Measurements from ENCODE around the gene BEND6. TPM values are rescaled to one million over a fixed set of nuclear protein-coding genes. Genes with fewer than 3 reads are reported as not detected.
"Not testable (repeated sequence)": the region's sequence is repeated elsewhere in the genome, so short reads cannot be mapped to it uniquely, and the experiment has no call there.

Gene BEND6
- polyA plus RNA-seq, 3 donors: not detected

DNA sequence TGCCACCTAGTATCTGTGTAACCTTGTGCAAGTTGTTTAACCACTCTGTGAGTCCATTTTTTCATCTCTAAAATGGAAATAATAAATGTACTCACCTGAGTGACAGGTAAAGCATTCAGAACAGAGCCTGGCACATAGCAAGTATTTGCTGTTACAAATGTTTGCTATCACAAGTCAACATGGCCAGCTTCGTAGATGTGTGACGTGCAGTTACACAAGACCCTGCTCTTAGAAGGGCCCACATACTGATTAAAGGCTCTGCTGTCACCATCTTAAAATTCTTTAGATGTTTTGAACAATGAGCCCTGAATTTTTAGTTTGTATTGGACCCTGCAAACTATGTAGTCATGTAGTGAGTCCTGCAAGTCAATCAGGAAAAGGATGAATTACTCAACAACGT, 51.2 kb downstream of the BEND6 start:
- H3K4me1 ChIP-seq (ENCODE audit: control insufficient read depth in 1 of 2, insufficient read depth in 2 of 2, low read length in 2 of 2): no peaks in the 10 kb centered on the region
- H3K27me3 ChIP-seq (ENCODE audit: control insufficient read depth in 2 of 2, insufficient read depth in 2 of 2, low read length in 2 of 2): no peaks in the 10 kb centered on the region
- H3K27ac ChIP-seq (ENCODE audit: low read depth in 1 of 2, low read length in 2 of 2): no peak overlapping the region
- intact Hi-C loops (cut with micrococcal nuclease): no loop called here
- Mint-ChIP-seq H3K4me1 (no peaks in the 10 kb centered on the region), H3K27ac (no peak overlapping the region), H3K27me3 (ENCODE audit: low read depth in 3 of 3) (peaks cover 0 to 2% (median 0%) of the 10 kb centered on the region in 3 donors), H3K36me3 (no peaks in the 10 kb centered on the region), H3K9me3 (peaks cover 0 to 3% (median 0%) of the 10 kb centered on the region in 7 donors), H3K4me3 (no peak overlapping the region)
- 88% methylated on average over 2 of the region's 3 CpGs for WGBS (ENCODE audit: insufficient coverage)
- no peaks in the 10 kb centered on the region for H3K79me2 ChIP-seq (ENCODE audit: insufficient read depth, low read length)
- no peaks in the 10 kb centered on the region for H4K20me1 ChIP-seq (ENCODE audit: insufficient read depth, low read length)
- TF ChIP-seq, protein P1, sequence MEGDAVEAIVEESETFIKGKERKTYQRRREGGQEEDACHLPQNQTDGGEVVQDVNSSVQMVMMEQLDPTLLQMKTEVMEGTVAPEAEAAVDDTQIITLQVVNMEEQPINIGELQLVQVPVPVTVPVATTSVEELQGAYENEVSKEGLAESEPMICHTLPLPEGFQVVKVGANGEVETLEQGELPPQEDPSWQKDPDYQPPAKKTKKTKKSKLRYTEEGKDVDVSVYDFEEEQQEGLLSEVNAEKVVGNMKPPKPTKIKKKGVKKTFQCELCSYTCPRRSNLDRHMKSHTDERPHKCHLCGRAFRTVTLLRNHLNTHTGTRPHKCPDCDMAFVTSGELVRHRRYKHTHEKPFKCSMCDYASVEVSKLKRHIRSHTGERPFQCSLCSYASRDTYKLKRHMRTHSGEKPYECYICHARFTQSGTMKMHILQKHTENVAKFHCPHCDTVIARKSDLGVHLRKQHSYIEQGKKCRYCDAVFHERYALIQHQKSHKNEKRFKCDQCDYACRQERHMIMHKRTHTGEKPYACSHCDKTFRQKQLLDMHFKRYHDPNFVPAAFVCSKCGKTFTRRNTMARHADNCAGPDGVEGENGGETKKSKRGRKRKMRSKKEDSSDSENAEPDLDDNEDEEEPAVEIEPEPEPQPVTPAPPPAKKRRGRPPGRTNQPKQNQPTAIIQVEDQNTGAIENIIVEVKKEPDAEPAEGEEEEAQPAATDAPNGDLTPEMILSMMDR (IDR thresholded peaks at IDR 0.05): no peak
- no peak for DNase-seq
- no peak overlapping the region for H2AFZ ChIP-seq (ENCODE audit: insufficient read depth, low read depth, low read length, poor library complexity, severe bottlenecking)
- H3K9ac ChIP-seq (ENCODE audit: insufficient read depth, low read length, poor library complexity, severe bottlenecking): no peak overlapping the region
- H3K4me3 ChIP-seq (replicated peaks in 1 of 3; ENCODE audit: low read depth in 2 of 3, low read length in 3 of 3): no peak overlapping the region
- H3K36me3 ChIP-seq (replicated peaks in 1 of 2; ENCODE audit: control insufficient read depth in 1 of 2, insufficient read depth in 2 of 2, low read length in 2 of 2): no peaks in the 10 kb centered on the region
- no peaks in the 10 kb centered on the region for H3K9me3 ChIP-seq (replicated peaks in 1 of 2; ENCODE audit: control insufficient read depth in 1 of 2, insufficient read depth in 1 of 2, low read length in 2 of 2)
- H3K4me2 ChIP-seq (replicated peaks; ENCODE audit: extremely low read depth, low read length, poor library complexity, severe bottlenecking): no peak overlapping the region

DNA sequence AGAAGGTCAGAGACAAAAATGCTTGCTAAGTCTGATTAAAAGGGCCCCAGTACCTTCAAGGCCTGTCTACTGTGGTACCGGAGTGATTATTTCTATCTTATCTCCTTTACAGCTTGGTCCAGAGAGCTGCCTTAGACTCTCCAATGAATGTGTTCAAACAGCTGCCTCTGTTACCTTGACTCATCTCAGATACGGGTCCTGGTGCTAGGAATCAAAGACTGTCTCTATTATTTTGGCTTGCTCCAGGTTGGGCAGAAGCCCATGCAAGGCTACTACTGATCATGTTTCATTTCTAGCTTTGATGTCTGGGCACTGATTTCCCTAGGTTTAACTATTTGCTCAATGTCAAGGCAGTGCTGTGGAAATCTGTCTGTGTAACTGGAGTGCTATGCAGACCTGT, 53.2 kb downstream of the BEND6 start:
- H3K4me3 Mint-ChIP-seq; H3K4me1 Mint-ChIP-seq; H3K4me2 ChIP-seq (replicated peaks; ENCODE audit: extremely low read depth, low read length, poor library complexity, severe bottlenecking); H3K4me1 ChIP-seq (ENCODE audit: control insufficient read depth in 1 of 2, insufficient read depth in 2 of 2, low read length in 2 of 2); H3K9ac ChIP-seq (ENCODE audit: insufficient read depth, low read length, poor library complexity, severe bottlenecking); H2AFZ ChIP-seq (ENCODE audit: insufficient read depth, low read depth, low read length, poor library complexity, severe bottlenecking); intact Hi-C loops (cut with micrococcal nuclease); H3K36me3 ChIP-seq (replicated peaks in 1 of 2; ENCODE audit: control insufficient read depth in 1 of 2, insufficient read depth in 2 of 2, low read length in 2 of 2); H3K4me3 ChIP-seq (replicated peaks in 1 of 3; ENCODE audit: low read depth in 2 of 3, low read length in 3 of 3); H3K27ac ChIP-seq (ENCODE audit: low read depth in 1 of 2, low read length in 2 of 2); H3K27ac Mint-ChIP-seq; H3K27me3 Mint-ChIP-seq (ENCODE audit: low read depth in 3 of 3); H3K36me3 Mint-ChIP-seq; H3K9me3 Mint-ChIP-seq; H3K27me3 ChIP-seq (ENCODE audit: control insufficient read depth in 2 of 2, insufficient read depth in 2 of 2, low read length in 2 of 2); H3K79me2 ChIP-seq (ENCODE audit: insufficient read depth, low read length); H4K20me1 ChIP-seq (ENCODE audit: insufficient read depth, low read length); H3K9me3 ChIP-seq (replicated peaks in 1 of 2; ENCODE audit: control insufficient read depth in 1 of 2, insufficient read depth in 1 of 2, low read length in 2 of 2); DNase-seq: not testable (repeated sequence)
- 100% methylated on average over 1 of the region's 2 CpGs for WGBS (ENCODE audit: insufficient coverage)
